Tibial nerve (tissue), 4 donors: Measurements from ENCODE around the gene MIER1.

Source experiments
- EP300 ChIP-seq, 2 donors: sonication (generic); formaldehyde crosslinking; IDR thresholded peaks; one replicate each; pipeline ENCODE4 v1.6.1; 2017; ENCODE audit warnings: antibody characterized with exemption in 2 of 2, mild to moderate bottlenecking in 1 of 2
- TF ChIP-seq, protein P1 (sequence below), 5 experiments: fragments of 200-600 bp in 3 of 5; fragments of 450-650 bp in 2 of 5; sonication (generic) in 3 of 5; IDR thresholded peaks; one replicate each; pipeline ENCODE4 v1.5.1; 2016 to 2019; ENCODE audit warnings: antibody characterized with exemption in 5 of 5, mild to moderate bottlenecking in 3 of 5, moderate library complexity in 2 of 5

DNA sequence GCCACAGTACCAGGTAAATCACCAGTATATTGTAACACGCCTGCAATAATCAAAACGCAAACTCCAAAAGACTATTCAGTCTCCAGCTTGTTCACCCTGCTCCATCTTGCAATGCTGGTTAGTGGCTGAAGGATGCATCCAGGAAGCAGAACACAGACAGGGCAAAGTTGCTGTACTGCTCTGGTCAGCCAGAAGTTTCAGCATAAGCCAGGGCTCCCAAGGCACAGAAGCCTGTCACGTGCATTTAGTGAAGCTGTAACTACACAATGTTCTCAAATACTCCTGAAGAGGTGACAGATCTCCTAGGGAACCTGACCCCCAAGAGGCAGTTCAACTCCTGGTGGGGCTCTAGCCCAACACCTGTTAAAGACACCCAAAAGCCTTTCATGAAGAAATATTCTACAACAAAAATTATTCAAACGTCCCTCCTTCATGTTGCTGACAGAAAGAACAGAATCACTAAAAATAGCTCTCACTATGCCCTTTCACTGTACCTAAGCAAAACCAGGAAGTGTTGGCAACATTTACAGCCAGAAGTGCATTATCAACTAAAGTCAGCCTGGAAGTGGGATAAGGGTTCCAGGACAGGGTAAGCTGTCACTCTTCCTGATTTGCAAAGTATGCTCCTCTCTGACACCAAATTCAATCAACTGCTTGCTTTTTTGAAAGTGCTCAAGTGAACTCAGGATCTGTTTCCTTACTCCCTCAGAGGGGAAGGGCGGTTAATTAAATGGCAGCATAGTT, 77.1 kb downstream of the MIER1 start:
- TF ChIP-seq EP300 (IDR thresholded peaks at IDR 0.05): no peak
- TF ChIP-seq, protein P1, sequence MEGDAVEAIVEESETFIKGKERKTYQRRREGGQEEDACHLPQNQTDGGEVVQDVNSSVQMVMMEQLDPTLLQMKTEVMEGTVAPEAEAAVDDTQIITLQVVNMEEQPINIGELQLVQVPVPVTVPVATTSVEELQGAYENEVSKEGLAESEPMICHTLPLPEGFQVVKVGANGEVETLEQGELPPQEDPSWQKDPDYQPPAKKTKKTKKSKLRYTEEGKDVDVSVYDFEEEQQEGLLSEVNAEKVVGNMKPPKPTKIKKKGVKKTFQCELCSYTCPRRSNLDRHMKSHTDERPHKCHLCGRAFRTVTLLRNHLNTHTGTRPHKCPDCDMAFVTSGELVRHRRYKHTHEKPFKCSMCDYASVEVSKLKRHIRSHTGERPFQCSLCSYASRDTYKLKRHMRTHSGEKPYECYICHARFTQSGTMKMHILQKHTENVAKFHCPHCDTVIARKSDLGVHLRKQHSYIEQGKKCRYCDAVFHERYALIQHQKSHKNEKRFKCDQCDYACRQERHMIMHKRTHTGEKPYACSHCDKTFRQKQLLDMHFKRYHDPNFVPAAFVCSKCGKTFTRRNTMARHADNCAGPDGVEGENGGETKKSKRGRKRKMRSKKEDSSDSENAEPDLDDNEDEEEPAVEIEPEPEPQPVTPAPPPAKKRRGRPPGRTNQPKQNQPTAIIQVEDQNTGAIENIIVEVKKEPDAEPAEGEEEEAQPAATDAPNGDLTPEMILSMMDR (IDR thresholded peaks at IDR 0.05): no peak
